ENCODE data around the gene PAK3.

GRCh38 chrX:111200327-111200726 is 104.3 kb downstream of the PAK3 start:
- TF ChIP-seq TSHZ2 (CRISPR knock-in tag; IDR thresholded peaks at IDR 0.05) (no peak), ZFP30 (CRISPR knock-in tag; IDR thresholded peaks at IDR 0.05) (no peak)

All from SK-N-SH treated with all-trans-retinoic acid at 6 μM for 48 hours (cell line).